ENCODE data around the gene CALHM1.
A peak's percentile ranks its signal among the peaks of the same experiment; 100 is the strongest.

The CALHM1 gene

GRCh38 chr10:103452506-103453230, 6.0 kb downstream of the CALHM1 start:
- no peak for DNase-seq

- peak; percentile 82 for DNase-seq
Observed at GRCh38 chr10:103451831-103452505, 6.7 kb downstream of the CALHM1 start, which contains the start of gene CALHM2. CALHM2 (minus strand) TSS chr10:103452370; CDS start chr10:103449941, 2,429 bp downstream.

GRCh38 chr10:103451091-103451813, 7.4 kb downstream of the CALHM1 start:
- DNase-seq = peak; percentile 65

- DNase-seq = no peak
Observed at GRCh38 chr10:103450201-103450695, 8.5 kb downstream of the CALHM1 start.

GRCh38 chr10:103449208-103450144, 9.2 kb downstream of the CALHM1 start:
- no peak for DNase-seq

- DNase-seq = no peak
Observed at GRCh38 chr10:103448746-103449145, 10.0 kb downstream of the CALHM1 start.

- no peak for DNase-seq
Observed at GRCh38 chr10:103447187-103447586, 11.5 kb downstream of the CALHM1 start.

- no peak for DNase-seq
Observed at GRCh38 chr10:103445767-103446567, 12.7 kb downstream of the CALHM1 start.

GRCh38 chr10:103445366-103445765, 13.3 kb downstream of the CALHM1 start:
- DNase-seq = no peak

- DNase-seq = no peak
Observed at GRCh38 chr10:103444478-103444877, 14.2 kb downstream of the CALHM1 start.

GRCh38 chr10:103443475-103444185, 15.1 kb downstream of the CALHM1 start:
- no peak for DNase-seq

- no peak for DNase-seq
Observed at GRCh38 chr10:103442031-103442461, 16.7 kb downstream of the CALHM1 start.

GRCh38 chr10:103441611-103442010, 17.1 kb downstream of the CALHM1 start:
- no peak for DNase-seq

GRCh38 chr10:103441206-103441605, 17.5 kb downstream of the CALHM1 start:
- no peak for DNase-seq

- no peak for DNase-seq
Observed at GRCh38 chr10:103440416-103440815, 18.3 kb downstream of the CALHM1 start.

GRCh38 chr10:103439776-103440175, 18.9 kb downstream of the CALHM1 start:
- DNase-seq = no peak

- DNase-seq = no peak
Observed at GRCh38 chr10:103433858-103434257, 24.8 kb downstream of the CALHM1 start.

- no peak for DNase-seq
Observed at GRCh38 chr10:103431902-103432301, 26.8 kb downstream of the CALHM1 start.

GRCh38 chr10:103429647-103430046, 29.1 kb downstream of the CALHM1 start:
- DNase-seq = no peak

GRCh38 chr10:103428989-103429643, 29.6 kb downstream of the CALHM1 start:
- no peak for DNase-seq
